ENCODE results near the gene BEAN1.

BEAN1 gene

GRCh38 chr16:66388350-66389139 lies 38.5 kb upstream of the BEAN1 start:
- no peak for TF ChIP-seq CTCF (conservative IDR thresholded peaks at IDR 0.05; ENCODE audit: low read length)
- no peak for DNase-seq (ENCODE audit: low read depth)
- H3K4me3 ChIP-seq (ENCODE audit: low read length) = no peak overlapping the region

- DNase-seq (ENCODE audit: low read depth) = no peak
- H3K4me3 ChIP-seq (ENCODE audit: low read length) = no peak overlapping the region
- no peak for TF ChIP-seq CTCF (conservative IDR thresholded peaks at IDR 0.05; ENCODE audit: low read length)
Measured at GRCh38 chr16:66389256-66390176, 37.6 kb upstream of the BEAN1 start.

- no peak for DNase-seq (ENCODE audit: low read depth)
- TF ChIP-seq CTCF (conservative IDR thresholded peaks at IDR 0.05; ENCODE audit: low read length) = no peak
- no peak overlapping the region for H3K4me3 ChIP-seq (ENCODE audit: low read length)
Measured at GRCh38 chr16:66390346-66391108, 36.6 kb upstream of the BEAN1 start.

DNA sequence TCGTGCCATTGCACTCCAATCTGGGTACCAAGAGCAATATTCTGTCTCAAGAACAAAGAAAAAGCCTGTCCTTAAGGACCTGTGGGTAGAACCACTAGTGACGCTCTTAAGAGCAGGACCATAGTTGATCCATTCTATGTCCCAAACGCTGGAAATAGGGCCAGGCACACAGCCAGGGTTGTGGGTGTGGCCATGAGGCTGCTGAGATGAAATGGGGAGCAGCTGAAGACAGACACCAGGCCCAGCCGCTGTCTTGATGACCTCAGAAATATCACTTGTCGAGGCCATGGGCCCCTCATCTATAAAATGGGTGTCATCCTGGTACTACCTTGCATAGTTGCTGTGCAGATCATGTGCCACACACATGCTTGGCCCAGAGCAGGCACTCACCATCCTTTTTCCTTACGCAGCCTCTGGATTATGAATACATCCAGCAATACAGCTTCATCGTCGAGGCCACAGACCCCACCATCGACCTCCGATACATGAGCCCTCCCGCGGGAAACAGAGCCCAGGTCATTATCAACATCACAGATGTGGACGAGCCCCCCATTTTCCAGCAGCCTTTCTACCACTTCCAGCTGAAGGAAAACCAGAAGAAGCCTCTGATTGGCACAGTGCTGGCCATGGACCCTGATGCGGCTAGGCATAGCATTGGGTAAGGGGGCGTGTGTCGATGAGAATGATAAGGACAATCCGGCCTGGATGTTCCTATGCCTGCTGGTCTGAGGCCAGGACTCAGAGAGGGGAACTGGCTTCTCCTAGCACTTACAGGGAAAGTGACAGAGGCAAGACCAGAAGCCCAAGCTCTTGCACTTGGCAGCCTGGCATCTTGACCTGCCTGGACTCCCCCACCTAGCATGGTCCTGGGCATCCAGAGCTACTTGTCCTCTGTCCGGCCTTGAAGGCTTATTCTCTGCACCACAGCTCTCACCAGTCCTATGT lies 35.1 kb upstream of the BEAN1 start:
- H3K4me3 ChIP-seq (ENCODE audit: low read length) = no peak overlapping the region
- no peak for DNase-seq (ENCODE audit: low read depth)
- TF ChIP-seq CTCF (conservative IDR thresholded peaks at IDR 0.05; ENCODE audit: low read length) = no peak

GRCh38 chr16:66395806-66396555 lies 31.1 kb upstream of the BEAN1 start:
- no peak for DNase-seq (ENCODE audit: low read depth)
- no peak for TF ChIP-seq CTCF (conservative IDR thresholded peaks at IDR 0.05; ENCODE audit: low read length)
- no peak overlapping the region for H3K4me3 ChIP-seq (ENCODE audit: low read length)
